Breast epithelium (tissue), 3 donors: ENCODE measurements around the gene SLC6A7.

Source experiments
- POLR2A ChIP-seq: fragments of 450-650 bp; IDR thresholded peaks from one replicate; pipeline ENCODE4 v1.6.1; 2016; ENCODE audit warnings: antibody characterized with exemption, mild to moderate bottlenecking, moderate library complexity
- POLR2AphosphoS5 ChIP-seq, 3 donors: sonication (generic); formaldehyde crosslinking; IDR thresholded peaks; one replicate each; pipeline ENCODE4 v1.6.1; 2017; ENCODE audit warnings: antibody characterized with exemption in 3 of 3
- TF ChIP-seq, protein P1 (sequence below), 3 donors: fragments of 450-650 bp; IDR thresholded peaks; one replicate each; pipeline ENCODE4 v1.5.1; 2016 to 2017; ENCODE audit warnings: antibody characterized with exemption in 3 of 3, mild to moderate bottlenecking in 3 of 3, moderate library complexity in 3 of 3

- TF ChIP-seq, protein P1, sequence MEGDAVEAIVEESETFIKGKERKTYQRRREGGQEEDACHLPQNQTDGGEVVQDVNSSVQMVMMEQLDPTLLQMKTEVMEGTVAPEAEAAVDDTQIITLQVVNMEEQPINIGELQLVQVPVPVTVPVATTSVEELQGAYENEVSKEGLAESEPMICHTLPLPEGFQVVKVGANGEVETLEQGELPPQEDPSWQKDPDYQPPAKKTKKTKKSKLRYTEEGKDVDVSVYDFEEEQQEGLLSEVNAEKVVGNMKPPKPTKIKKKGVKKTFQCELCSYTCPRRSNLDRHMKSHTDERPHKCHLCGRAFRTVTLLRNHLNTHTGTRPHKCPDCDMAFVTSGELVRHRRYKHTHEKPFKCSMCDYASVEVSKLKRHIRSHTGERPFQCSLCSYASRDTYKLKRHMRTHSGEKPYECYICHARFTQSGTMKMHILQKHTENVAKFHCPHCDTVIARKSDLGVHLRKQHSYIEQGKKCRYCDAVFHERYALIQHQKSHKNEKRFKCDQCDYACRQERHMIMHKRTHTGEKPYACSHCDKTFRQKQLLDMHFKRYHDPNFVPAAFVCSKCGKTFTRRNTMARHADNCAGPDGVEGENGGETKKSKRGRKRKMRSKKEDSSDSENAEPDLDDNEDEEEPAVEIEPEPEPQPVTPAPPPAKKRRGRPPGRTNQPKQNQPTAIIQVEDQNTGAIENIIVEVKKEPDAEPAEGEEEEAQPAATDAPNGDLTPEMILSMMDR (IDR thresholded peaks at IDR 0.05): no peak
- TF ChIP-seq POLR2A (no peak), POLR2AphosphoS5 (IDR thresholded peaks at IDR 0.05) (no peak)
Measured at GRCh38 chr5:150208187-150209098, 18.6 kb downstream of the SLC6A7 start.
